GM18508 (cell line): ENCODE measurements around the gene PECR.

Experiments used
- ATAC-seq: cut with Tn5 transposase; IDR thresholded peaks from one replicate; pipeline ENCODE4 v1.9.1; 2021; ENCODE audit warnings: moderate number of reproducible peaks; ENCODE audit not compliant: insufficient read depth, unreplicated experiment

The PECR gene

GRCh38 chr2:216073773-216074172, 7.8 kb downstream of the PECR start:
- ATAC-seq = no peak

GRCh38 chr2:216072473-216072872, 9.1 kb downstream of the PECR start:
- ATAC-seq = no peak

GRCh38 chr2:216071111-216071851, 10.3 kb downstream of the PECR start:
- ATAC-seq = no peak

- no peak for ATAC-seq
Observed at GRCh38 chr2:216070195-216070594, 11.4 kb downstream of the PECR start.

GRCh38 chr2:216069028-216069427, 12.6 kb downstream of the PECR start:
- no peak for ATAC-seq

DNA sequence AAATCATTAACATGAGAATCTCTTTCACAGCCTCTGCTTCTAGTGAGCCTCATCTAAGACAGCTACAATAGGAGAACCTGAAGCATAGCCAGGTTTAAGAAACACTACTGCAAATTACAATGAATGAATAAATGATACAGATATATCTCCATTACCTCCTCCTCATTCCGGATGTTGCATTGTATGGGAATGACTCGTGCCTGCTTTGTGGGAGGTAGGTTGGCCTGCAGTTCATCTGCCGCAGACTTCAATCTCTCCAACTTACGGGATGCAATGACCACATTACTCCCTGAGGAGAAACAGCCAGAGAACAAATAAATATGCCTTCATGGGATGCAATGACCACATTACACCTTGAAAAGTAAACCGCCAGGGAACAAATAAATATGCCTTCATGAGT, 15.4 kb downstream of the PECR start:
- ATAC-seq = no peak

DNA sequence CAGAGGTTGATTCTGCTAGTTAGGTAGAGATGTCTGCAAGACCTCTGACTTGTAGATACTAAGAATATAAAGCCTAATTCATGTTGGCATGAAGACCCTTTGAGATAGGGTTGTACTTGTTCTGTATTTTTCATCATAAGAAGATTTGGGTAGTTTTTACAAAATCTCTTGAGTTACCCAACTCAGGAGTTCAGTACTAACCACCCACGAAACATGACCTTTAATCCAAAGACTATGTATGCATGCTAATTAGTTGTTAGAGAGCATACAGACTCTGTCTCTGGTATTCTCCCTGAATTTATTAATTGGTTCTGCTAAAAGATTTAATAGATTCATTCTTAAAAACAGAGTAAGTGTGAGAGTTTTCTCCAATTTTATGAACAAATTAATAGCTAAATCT, 16.9 kb downstream of the PECR start:
- no peak for ATAC-seq

DNA sequence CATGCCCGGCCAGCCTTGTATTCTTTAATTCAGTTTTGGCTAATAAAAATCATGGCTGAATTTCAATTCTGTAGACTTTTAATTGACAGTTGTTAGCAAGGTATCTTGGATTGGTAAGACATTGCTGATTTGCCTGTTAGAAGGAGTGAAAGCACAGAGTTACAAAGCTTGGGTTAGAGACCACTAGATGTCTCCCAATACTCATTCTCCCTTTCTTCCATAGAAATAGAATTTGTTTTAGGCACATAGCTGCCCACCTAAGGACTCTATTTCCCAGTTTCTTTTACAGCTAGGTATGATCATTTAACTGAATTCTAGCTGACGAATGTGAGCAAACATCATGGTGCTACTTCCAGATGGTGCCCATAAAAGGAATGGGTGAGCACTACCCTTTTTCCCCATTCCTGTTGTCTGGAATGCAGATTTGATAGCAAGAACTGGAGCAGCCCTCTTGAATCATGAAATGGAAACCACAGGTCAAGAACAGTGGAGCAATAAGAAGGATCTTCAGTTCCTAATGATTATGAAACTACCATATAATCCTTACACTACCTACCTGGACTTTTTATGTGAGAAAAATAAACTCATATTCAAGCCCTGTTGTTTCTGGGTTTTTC, 17.5 kb downstream of the PECR start:
- ATAC-seq = no peak

GRCh38 chr2:216059233-216059834, 22.3 kb downstream of the PECR start:
- no peak for ATAC-seq

- ATAC-seq = peak; percentile 84
Observed at GRCh38 chr2:216057688-216058193, 23.9 kb downstream of the PECR start.

GRCh38 chr2:216056739-216057138, 24.9 kb downstream of the PECR start:
- peak; percentile 22 for ATAC-seq

- no peak for ATAC-seq
Observed at GRCh38 chr2:216055680-216056079, 25.9 kb downstream of the PECR start.

DNA sequence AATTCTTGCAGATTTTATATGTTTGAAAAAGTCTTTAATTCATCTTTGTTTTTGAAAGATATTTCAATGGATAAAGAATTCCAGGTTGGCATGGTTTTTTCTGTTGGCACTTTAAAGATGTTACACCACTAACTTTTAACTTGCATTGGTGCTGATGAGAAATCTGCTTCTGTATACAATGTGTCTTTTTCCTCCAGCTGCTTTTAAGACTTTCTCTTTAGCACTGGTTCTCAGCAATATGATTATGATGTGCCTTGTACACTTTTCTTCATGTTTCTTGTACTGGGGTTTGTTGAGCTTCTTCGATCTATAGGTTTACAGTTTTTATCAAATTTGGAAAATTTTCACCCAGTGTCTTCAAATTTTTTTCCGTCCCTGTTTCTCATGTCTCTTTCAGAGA, 29.2 kb downstream of the PECR start:
- ATAC-seq = no peak

- ATAC-seq = no peak
Observed at GRCh38 chr2:216051350-216051749, 30.3 kb downstream of the PECR start.

GRCh38 chr2:216049452-216049851, 32.2 kb downstream of the PECR start:
- no peak for ATAC-seq

DNA sequence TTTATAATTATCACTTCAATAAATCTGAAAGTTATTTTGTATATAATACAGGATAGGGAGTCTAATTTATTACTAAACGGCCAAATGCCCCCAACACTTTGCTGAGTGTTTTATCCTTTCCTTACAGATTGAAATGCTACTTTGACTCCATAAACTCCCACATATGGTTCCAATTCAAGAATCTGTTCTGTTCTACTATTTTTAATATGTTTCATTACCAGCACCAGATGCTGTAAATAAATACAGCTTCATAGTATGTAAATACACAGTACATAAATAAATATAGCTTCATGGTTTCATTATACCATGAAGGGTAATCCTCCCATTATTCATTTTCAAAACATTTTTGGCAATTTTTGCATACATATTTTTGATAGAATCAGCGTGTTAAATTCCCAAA, 34.2 kb downstream of the PECR start:
- no peak for ATAC-seq

DNA sequence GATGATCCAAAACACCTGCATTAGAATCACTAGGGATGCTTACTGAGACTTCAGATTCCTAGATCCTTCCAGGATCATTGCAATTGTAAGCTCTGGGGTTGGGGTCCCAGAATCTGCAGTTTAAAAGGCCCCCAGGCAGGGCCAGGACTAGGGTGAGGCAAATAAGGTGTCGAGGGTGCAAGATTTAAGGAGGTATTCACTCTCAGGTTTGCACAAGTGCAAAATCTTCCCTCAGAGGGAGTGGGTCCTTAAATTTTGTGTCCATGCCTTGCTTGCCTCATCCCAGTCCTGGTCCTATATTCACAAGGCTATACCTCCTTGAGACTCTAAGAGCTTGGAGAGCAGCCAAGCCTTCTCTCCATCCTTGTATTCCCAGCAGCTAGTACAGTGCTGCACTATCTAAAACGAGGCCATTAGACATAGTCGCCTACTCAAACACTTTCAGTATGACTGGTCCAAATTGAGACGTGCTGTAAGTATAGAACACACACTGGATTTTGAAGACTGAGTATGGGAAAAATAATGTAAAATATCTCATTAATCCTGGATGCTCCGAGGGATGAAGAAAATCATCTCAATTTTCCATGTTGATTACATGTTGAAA, 36.6 kb downstream of the PECR start:
- peak; percentile 98 for ATAC-seq

- ATAC-seq = no peak
Observed at GRCh38 chr2:216043949-216044348, 37.7 kb downstream of the PECR start.

- ATAC-seq = no peak
Observed at GRCh38 chr2:216041438-216041837, 40.2 kb downstream of the PECR start.

DNA sequence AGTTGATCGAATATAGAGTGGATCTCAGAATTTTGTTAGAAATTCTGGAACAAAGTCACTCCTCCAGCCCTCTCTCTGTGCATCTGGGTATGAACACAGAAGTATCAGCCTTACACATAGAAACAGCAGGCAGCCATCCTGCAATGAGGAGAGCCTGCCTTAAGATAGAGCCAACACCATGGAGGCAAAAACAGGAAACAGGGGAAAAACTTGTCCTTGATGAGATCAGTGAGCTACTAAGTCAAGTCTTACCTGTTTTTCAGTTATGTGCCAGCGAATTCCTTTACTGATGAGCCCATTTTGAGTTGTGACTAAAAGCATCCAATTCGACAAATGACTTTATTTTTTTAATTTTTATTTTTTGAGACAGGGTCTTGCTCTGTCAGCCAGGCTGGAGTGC, 41.7 kb downstream of the PECR start:
- no peak for ATAC-seq

GRCh38 chr2:216034065-216034464, 47.5 kb downstream of the PECR start:
- no peak for ATAC-seq
